Sigmoid colon (tissue), 4 donors: ENCODE data around the gene POU6F2.

ENCODE experiments used
- EP300 ChIP-seq, 4 donors: sonication (generic); formaldehyde crosslinking; IDR thresholded peaks; one replicate each; pipeline ENCODE4 v1.6.1; 2017; ENCODE audit warnings: antibody characterized with exemption in 4 of 4
- POLR2A ChIP-seq, 2 donors: fragments of 450-650 bp; IDR thresholded peaks; one replicate each; pipeline ENCODE4 v1.6.1; 2016; ENCODE audit warnings: antibody characterized with exemption in 2 of 2, mild to moderate bottlenecking in 2 of 2, moderate library complexity in 2 of 2
- POLR2AphosphoS5 ChIP-seq, 4 donors: sonication (generic); formaldehyde crosslinking; IDR thresholded peaks; one replicate each; pipeline ENCODE4 v1.6.1; 2017; ENCODE audit warnings: antibody characterized with exemption in 4 of 4
- TF ChIP-seq, protein P1 (sequence below), 4 experiments: fragments of 450-650 bp in 3 of 4; fragments of 200-600 bp in 1 of 4; IDR thresholded peaks; one replicate each; pipeline ENCODE4 v1.5.1; 2016 to 2019; ENCODE audit warnings: antibody characterized with exemption in 4 of 4, mild to moderate bottlenecking in 3 of 4, moderate library complexity in 2 of 4

DNA sequence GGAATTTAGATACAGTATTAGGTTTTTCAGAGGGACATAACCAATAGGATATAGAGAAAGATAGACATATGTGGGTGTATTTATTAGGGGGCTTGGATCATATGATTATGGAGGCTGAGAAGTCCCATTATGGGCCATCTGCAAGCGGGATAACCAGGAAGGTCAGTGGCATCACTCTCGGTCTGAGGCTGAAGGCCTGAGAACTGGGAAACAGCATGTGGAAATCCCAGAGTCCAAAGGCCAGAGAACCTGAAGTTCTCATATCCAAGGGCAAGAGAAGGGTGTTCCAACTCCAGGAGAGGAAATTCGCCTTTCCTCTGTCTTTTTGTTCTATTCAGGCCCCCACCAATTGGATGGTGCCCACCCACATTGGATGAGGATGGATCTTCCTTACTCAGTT lies 180.7 kb downstream of the POU6F2 start:
- TF ChIP-seq, protein P1, sequence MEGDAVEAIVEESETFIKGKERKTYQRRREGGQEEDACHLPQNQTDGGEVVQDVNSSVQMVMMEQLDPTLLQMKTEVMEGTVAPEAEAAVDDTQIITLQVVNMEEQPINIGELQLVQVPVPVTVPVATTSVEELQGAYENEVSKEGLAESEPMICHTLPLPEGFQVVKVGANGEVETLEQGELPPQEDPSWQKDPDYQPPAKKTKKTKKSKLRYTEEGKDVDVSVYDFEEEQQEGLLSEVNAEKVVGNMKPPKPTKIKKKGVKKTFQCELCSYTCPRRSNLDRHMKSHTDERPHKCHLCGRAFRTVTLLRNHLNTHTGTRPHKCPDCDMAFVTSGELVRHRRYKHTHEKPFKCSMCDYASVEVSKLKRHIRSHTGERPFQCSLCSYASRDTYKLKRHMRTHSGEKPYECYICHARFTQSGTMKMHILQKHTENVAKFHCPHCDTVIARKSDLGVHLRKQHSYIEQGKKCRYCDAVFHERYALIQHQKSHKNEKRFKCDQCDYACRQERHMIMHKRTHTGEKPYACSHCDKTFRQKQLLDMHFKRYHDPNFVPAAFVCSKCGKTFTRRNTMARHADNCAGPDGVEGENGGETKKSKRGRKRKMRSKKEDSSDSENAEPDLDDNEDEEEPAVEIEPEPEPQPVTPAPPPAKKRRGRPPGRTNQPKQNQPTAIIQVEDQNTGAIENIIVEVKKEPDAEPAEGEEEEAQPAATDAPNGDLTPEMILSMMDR (IDR thresholded peaks at IDR 0.05), result no peak
- TF ChIP-seq POLR2A (IDR thresholded peaks at IDR 0.05) (no peak), POLR2AphosphoS5 (IDR thresholded peaks at IDR 0.05) (no peak), EP300 (IDR thresholded peaks at IDR 0.05) (no peak)
